Nucleus accumbens (tissue), 56 donors: Measurements from ENCODE around the gene YIF1A.
"Not testable (repeated sequence)": the region's sequence is repeated elsewhere in the genome, so short reads cannot be mapped to it uniquely, and the experiment has no call there.

Experiments used
- DNase-seq, 56 donors: peaks; one replicate each; lab custom pipeline; 2025; lab: John Stamatoyannopoulos, UW

YIF1A gene

DNA sequence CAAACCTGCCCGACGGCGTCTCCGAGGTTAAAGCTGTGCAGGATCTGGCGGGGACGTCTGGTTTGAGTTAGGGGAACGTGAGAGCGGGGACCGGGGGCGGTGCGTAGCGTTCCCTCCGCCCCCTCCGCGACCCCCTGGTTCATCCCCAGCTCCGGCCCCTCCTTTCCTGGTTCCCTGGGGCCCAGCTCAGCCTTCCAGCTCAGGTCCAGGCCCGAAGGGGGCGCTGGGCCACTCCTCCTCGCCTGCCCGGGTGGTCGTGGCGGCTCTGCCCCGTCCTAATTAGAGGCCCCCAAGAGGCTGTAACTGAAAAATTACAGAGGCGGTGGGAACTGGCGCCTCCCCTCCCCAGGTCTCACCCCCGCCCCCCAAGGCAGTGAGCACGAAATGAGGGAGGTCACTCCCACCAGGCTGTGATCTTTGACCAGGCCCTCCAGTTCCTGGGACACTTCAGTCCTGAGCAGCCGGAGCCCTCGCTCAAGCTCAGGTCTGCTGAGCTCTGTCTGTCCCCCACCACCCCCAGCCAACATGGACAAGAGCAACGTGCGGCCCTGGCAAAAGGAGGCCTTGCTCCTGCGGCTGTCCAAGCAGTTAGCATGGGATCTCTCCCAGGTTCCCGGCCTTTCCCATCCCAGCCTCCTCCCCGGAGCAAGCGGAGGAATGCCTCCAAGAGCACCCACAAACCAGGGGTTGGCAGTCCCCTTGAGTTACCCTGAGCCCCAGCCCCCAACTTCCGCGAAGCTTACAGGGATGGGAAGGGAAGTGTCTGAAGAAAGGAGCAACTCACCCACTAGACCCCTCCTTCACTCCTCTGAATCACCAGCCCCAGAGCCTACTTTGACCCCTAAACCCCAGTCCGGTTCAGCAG is 24.6 kb upstream of the YIF1A start:
- DNase-seq = no peak

DNA sequence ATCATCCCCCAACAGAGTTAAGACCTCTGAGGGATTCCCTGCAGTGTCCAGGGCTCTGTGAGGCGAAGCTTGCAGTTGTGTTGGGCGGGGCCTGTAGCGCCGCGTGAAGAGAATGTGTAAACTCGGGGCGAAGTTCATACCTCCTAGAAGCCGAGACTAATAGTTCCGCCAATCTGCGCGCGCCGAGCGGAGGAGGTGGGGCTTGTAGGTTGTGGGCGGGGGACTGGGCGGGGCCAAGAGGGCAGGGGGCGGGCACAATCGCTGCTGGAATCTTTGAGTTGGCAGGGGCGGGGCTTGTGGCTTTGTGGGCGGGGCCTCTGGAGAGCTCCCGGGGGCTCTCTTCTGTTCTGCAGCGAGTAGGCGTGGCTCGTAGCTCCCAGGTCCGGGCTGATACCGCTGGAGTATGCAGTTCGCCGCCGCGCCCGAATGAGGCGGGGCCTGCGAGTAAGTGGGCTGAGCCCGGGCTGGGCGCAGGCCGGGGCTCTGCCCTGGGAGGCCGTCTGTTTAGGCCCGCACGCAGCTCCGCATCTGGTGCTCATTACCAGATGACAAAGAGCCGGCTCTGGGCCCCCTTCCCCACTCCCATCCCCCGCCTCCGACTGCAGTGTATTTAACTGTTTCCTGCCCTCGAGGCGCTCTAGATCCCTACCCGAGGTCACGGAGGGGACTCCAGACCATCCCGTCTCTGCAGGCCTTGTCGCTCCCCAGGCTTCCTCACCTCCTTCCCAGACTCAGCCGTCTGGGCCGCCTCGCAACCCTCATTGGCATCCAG is 23.8 kb upstream of the YIF1A start:
- peak; percentile 65 to 98 (median 90) for DNase-seq

DNA sequence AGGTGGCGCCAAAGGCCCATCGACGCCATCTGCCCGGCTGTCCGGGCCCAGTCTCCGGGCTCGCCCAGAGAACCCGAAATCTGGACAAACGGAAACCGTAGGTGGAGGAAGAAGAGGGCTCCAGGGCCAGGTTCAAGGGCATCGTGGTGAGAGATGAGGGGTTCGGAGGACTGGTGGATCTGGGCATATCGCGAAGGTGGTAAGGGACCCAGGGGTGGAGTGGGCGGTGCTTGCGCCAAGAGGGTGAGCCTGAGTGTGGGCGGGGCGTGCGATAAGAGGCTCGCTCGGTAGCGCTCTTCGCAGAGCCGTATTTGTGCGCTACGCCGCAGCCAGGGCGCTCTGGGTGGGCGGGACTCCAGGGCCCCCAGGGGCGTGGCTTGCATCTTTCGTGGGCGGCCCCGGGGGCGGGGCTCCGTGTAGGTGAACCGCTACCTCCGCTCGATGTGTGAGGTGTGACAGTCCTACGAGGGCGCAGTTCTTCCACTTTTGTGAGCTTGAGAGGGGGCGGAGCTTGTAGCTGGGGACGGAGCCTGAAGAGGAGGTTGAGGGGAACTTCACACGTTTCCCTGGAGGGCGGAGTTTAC is 23.1 kb upstream of the YIF1A start:
- peak in 55 of 56 donors; percentile 54 to 92 (median 81) for DNase-seq

DNA sequence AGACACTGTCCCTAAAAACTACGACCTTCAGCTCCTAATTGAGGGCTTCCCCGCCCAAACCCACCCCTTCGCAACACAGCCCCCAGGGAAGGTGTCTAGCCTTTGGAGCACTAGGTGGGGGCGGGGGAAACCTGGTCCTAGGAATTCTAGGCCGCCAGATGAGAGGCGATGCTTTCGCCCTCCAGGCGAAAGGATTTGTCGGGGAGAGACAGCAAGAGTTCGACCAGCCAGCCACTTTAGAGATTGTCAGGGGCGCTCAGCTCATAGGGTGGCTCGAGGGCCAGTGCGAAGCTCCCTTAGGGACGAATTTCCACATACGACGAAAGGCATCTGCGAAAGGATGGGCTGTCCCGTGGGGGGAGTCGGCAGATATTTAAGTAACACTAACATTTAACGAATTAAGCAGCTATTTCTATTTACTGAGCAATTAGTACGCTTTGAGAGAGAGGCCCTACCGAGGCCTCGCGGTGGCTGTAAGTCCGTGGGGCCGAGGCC is 22.6 kb upstream of the YIF1A start:
- DNase-seq = no peak

DNA sequence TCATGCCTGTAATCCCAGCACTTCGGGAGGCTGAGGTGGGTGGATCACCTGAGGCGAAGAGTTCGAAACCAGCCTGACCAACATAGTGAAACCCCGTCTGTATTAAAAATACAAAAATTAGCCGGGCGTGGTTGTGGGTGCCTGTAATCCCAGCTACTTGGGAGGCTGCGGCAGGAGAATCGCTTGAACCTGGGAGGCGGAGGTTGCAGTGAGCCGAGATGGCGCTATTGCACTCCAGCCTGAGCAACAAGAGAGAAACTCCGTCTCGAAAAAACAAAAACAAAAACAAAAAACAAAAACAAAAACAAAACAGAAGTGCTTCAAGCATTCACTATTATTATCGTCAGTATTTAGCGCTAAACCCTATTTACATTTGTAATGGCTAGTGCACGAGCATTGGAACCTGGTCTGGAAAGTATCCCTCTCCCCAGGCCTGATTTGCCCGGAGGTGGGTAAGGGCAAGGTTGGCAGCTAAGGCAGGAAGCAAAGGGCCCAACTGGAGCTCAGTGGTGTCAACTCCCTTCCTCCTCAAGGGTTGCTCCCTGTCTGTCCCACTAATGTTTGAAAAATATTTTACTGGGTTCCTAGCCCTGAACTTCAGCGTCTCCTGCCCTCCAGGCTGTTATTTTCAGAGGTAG is 22.0 kb upstream of the YIF1A start:
- DNase-seq = not testable (repeated sequence)

DNA sequence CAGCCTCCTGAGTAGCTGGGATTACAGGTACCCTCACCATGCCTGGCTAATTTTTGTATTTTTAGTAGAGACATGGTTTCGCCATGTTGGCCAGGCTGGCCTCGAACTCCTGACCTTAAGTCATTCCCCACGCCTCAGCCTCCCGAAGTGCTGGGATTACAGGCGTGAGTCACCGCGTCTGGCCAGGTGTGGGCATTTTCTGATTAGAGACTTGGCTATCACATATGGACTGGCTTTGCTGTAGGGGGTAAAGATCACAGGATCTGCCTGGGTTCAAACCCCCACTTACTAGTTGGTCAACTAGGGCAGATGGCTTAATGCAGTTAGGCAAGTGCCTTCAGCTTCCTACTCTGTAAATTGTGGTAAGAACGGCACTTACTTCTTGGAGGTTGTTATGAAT is 21.4 kb upstream of the YIF1A start:
- no peak for DNase-seq

DNA sequence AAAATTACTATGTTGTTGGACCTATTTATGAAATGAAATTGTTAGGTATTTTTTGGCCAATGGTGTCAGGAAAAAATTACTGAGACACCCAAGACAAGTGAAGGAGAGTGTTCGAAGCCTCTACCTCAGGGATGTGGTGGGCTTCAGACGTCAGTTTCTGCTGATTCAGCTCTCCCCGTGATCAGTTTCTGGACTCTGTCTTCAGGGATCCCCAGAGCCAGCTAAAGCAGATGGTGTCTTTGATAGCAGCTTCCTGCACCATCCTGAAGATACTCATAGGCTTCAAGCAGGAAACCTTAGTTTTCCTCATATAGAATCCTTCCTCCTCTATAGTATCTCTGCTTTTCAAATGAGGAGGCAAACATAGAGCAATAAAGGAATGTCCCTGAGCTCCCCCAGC is 20.5 kb upstream of the YIF1A start:
- no peak for DNase-seq

DNA sequence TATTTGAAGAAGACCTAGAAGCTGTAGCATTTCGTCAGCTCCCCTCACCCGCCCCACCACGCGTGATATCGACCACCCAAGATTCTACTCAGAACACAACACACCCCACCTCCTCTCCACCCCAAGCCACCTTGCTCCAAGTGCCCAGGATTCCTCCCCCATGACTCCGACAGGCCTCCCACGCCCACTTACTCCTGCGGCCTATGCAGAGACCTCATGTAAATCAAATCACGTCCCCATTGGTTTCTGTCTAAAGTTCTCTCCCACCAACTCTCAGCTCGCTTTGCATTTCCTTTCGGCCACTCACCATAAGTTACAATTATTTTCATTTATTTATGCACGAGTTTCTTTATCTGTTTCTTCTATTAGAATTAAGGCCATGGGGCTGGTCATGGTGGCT is 13.7 kb upstream of the YIF1A start:
- DNase-seq = no peak

DNA sequence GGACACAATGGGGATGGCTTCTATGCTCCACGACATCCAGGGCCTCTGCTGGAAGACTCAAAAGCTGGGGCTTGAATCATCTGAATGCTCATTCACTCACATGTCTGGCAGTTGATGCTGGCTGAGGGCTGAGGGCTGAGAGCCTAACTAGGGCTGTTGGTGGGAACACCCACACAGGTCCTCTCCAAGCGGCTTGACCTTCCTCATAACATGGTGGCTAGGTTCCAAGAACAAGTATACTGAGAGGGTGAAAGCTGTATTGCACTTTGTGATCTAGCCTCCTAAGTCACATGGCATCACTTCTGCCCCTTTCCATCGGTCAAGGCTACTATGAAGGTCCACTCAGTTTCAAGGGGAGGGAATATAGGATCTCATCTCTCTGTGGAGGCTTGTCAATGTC is 10.2 kb upstream of the YIF1A start:
- DNase-seq = no peak

DNA sequence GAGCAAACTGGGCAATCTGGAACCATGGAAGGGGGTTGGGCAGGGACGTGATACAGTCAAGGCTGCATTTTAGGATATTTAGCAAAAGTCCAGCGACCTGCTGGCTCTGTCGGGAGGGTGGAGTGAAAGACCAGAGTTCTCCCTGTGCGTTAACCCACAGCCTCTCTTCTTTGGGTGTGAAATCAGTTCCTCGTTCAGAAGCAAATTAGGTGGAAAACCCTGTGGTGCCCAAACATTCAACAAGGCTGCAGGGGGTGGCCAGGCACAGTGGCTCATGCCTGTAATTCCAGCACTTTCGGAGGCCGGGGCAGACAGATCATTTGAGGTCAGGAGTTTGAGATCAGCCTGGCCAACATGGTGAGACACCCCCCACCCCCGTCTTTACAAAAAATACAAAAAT is 8.7 kb upstream of the YIF1A start:
- DNase-seq = no peak

DNA sequence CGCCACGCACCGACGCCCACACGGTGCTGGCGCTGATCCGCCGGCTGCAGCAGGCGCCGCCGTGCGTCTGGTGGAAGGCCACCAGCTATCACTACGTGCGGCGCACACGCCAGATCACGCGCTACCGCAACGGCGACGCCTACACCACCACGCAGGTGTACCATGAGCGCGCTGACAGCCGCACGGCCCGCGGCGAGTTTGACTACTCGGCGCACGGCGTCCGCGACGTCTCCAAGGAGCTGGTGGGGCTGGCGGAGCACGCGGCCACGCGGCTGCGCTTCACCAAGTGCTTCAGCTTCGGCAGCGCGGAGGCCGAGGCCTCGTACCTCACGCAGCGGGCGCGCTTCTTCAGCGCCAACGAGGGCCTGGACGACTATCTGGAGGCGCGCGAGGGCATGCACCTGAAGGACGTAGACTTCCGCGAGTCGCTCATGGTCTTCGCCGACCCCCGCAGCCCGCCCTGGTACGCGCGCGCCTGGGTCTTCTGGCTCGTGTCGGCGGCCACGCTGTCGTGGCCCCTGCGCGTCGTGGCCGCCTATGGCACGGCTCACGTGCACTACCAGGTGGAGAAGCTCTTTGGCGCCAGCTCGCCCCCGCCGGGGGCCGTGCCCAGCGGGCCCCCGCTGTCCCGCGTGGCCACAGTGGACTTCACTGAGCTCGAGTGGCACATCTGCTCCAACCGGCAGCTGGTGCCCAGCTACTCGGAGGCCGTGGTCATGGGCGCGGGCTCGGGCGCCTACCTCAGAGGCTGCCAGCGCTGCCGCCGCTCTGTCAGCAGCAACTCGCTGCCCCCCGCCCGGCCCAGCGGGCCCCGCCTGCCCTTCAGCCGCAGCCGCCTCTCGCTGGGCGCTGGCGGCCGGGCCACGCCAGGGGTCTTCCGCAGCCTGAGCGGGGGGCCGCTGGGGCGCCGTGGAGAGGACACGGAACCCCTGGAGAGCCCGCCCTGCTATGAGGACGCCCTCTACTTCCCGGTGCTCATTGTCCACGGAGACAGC is 6.0 kb upstream of the YIF1A start:
- DNase-seq = no peak

DNA sequence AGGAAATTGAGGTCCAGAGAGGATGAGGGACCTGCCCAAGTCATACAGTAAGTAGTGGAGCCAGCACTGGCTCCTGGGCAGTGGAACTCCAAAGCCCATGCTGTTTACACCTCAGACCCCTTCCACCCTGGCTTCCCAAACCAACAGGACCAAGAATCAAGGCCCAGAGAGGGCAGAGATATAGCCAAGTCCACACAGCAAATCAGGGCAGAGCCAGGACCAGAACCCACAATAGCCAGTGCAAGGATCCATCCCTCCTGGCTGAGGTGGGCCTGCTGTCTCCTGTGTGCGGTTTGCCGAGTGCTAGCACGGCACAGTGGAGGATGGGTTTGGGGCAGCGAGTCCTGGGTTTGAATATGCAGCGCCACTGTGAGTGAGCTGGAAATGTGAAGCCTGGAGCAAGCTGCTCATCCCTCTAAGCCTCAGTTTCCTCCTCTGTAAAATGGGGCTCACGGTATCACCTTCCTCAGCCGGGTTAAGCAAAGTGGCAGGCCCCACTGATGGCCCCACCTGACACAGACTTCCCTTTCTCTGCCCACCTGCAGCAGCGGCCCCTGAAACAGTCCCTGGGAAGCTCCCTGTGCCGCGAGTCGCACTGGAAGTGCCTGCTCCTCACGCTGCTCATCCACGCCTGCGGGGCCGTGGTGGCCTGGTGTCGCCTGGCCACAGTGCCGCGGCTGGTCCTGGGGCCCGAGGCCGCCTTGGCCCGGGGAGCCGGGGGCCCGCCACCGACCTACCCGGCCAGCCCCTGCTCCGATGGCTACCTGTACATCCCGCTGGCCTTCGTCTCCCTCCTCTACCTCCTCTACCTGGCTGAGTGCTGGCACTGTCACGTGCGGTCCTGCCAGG is 5.1 kb upstream of the YIF1A start:
- DNase-seq = no peak

DNA sequence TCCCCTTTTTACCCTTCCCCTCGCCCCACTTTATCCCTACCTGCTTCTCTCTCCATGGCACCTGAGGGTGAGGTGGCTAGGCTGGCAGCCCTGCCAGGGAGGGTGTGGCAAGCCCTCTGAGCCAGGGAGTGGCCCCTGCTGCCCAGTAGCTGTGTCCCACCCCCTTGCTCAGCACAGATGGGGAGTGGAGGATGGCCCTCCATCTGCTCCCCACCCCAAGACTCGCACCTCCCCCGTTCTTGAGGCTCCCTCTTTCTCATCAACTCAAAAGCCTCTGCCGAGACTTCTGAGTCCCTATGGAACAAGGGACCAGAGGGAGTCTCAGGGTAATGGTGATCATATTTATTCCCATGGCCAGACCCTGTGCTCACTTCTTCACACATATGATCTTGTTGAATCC is 4.4 kb upstream of the YIF1A start:
- no peak for DNase-seq

DNA sequence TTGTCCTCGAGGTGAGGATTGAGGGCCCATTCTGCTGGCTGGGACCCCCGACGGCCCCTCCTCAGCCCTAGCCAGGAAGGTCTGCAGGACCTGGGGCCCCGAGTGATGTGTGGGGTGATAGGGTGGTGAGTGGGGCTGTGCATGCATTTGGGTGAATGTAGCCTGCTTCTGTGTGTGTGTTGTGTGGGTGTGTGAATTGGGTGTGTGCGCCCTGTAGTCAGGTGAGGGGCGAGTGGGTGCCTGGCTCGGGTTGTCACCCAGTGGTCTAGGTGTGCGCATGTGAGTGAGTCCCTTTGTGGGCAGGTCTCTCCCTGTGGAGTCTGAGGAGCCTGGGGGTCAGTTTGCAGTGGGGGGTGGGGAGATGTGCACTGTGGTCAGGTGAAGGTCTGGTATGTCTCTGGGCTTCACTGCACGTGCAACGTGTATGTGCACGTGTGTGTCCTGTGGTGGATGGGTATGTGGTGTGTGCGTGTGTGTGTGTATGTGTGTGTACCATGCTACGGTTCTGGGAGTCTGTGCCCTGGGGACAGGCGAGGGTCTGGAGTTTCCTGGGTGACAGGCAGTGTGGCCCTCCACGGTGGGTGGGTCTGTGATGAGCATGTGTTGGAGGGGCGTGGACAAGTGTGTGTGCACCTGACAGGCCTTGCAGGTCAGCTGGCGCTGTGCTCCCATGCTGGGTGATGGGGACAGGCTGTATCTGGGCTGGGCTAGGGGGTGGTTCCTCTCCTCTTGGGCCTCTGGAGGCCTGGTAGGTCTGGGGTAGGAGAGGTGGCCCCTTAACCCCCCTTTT is 3.8 kb upstream of the YIF1A start:
- DNase-seq = peak in 11 of 56 donors; percentile 31 to 58 (median 46)

DNA sequence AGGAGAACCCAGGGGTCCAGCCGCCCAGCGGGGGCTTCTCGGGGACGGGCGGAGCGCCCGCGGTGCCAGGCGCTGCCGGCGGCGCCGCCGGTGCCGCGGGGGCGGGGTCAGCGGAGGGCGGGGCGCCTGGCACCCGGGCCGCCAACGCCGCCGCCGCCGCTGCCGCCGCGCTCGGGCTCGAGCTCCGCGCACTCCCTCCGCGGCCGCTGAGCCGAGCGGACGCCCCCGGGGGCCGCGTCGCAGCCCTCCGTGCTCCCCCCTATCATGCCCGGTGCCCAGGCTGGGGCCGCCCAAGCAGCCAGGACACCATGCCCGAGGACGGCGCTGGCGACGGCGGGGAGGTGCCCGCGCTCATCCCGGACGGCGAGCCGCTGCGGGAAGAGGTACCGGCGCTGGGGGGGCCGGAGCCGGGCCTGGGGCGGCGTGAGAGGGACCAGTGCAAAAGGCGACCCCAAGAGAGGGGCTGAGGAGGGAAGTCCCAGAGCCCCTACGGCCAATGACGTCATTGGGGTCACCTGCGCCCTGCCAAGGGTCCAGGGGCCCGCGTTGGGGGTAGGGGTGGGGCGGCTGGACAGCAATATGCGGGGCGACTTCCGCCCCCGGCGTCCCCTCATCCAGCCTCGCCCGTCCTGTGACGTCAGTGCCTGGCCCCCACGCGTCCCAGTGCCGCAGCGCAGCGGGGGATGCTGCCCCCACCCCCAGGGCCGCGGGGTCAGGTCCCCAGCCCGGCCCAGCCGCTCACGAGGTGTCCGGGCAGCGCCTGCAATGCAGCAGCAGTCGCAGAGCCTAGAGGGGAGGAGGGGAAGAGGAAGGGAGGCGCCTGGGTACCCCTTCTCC is 3.0 kb upstream of the YIF1A start, which contains the start of gene TMEM151A:
Gene TMEM151A (plus strand): TSS at position 189 of the 837 bp plus-strand sequence. CDS start 120 bp downstream, at position 309.
- DNase-seq = peak in 26 of 56 donors; percentile 18 to 68 (median 44)

DNA sequence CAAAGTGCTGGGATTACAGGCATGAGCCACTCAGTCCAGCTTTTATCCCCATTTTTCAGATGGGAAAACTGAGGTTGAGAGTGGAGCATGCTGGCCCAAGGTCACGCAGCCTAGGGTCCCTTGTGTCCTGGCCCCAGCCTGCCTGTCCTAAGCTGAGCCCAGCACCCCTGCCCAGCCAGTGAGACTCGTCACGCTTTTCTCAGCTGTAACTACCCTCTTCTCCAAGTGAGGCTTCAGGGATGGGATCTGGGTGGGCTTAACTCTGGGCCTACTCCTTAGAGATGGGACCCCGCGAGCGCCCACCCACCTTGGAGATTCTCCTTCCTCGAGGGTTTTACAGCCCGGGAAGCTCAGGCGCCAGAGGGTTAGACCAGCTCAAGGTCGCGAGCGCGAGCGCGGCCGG is 2.4 kb upstream of the YIF1A start:
- peak in 6 of 56 donors; percentile 13 to 46 (median 24) for DNase-seq

DNA sequence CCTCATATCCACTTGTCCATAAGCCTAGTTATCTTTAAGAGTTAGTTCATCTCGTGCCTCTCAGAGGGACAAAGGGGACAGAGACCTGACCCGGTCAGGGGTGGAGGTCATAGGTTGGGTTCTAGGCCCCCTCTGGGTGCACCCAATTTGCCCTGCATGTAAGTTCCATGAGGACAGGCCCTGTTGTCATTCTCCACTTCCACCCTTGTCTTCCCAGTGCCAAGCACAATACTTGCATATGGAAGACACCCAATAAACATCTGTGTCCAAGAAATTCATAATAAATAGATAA is 1.3 kb upstream of the YIF1A start:
- no peak for DNase-seq
